ENCODE data around the gene WFDC2. TPM values are rescaled to one million over a fixed set of nuclear protein-coding genes. Genes with fewer than 3 reads are reported as not detected.
A peak's percentile ranks its signal among the peaks of the same experiment; 100 is the strongest.

The WFDC2 gene, protein sequence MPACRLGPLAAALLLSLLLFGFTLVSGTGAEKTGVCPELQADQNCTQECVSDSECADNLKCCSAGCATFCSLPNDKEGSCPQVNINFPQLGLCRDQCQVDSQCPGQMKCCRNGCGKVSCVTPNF
- 100 to 1,000 TPM; 171 to 224 (median 204) TPM for polyA plus RNA-seq (ENCODE audit: insufficient read length in 4 of 4)

DNA sequence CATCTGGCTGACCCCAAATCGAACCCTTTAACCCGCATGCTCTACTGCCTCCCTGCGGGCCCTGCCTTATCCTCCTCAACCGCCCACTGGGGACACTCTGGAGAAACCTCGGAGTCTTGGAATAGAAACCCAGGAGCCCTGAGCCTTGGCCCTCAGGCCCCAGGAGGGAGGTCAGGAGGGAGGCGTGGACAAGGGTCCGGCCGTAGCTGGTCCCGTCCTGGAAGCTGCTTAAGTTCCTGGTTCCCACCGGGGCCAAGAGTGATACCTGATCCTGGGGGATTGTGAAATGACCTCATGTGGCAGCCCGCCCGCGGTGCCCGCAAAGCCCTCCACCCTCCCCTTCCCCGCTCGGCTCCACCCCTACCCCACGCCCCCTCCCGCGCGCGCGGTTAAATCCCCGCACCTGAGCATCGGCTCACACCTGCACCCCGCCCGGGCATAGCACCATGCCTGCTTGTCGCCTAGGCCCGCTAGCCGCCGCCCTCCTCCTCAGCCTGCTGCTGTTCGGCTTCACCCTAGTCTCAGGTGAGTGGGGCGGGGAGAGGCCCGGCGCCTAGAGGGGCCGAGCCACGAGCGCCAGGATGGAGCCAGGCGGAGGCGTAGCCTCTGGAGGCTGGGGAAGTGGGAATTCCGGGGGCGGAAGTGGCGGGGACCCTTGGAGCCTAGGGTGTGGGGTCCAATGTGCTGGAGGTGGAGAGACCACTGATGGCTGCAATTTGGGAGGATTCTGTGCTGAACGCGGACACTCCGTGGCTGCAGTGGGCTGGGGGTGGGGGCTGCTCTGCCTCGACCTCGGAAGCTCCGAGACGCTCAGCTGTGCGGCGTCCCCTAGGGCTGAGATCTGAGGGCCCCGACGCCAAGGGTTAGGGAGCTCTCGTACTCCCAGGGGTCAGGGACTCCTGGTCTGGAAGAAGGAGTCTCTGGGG is at the start of gene WFDC2:
Gene WFDC2 (plus strand): TSS at position 418 of the 926 bp plus-strand sequence. CDS start 29 bp downstream, at position 447.
- peak in 3 of 4 donors; percentile 31 to 47 (median 41) for DNase-seq (ENCODE audit: low read depth in 4 of 4, low spot score in 3 of 4)

DNA sequence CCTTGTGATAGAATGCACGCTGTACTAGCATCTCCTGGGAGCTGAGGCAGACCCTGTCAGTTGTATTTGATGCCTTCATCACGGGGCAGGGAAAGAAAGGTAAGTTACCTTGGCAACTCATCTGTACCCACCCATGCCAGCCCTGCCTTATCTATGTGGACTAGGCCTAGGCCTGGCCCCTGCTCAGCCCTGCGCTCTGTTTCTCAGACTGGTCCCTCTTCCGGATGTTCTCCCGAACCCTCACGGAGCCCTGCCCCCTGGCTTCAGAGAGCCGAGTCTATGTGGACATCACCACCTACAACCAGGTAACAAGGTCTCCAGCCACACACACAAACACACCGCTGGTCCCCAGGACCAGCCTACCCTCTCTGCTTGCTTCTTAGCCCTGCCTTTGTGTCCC is 49.4 kb upstream of the WFDC2 start:
- DNase-seq (ENCODE audit: low read depth in 4 of 4, low spot score in 3 of 4): no peak

GRCh38 chr20:45423700-45424099 is 45.9 kb upstream of the WFDC2 start:
- no peak for DNase-seq (ENCODE audit: low read depth in 4 of 4, low spot score in 3 of 4)

DNA sequence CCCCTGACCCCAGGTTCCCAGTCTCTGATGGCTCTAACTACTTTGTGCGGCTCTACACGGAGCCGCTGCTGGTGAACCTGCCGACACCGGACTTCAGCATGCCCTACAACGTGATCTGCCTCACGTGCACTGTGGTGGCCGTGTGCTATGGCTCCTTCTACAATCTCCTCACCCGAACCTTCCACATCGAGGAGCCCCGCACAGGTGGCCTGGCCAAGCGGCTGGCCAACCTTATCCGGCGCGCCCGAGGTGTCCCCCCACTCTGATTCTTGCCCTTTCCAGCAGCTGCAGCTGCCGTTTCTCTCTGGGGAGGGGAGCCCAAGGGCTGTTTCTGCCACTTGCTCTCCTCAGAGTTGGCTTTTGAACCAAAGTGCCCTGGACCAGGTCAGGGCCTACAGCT is 44.0 kb upstream of the WFDC2 start:
- DNase-seq (ENCODE audit: low read depth in 4 of 4, low spot score in 3 of 4): no peak

- DNase-seq (ENCODE audit: low read depth in 4 of 4, low spot score in 3 of 4): no peak
Measured at GRCh38 chr20:45426320-45427016, 43.1 kb upstream of the WFDC2 start.

DNA sequence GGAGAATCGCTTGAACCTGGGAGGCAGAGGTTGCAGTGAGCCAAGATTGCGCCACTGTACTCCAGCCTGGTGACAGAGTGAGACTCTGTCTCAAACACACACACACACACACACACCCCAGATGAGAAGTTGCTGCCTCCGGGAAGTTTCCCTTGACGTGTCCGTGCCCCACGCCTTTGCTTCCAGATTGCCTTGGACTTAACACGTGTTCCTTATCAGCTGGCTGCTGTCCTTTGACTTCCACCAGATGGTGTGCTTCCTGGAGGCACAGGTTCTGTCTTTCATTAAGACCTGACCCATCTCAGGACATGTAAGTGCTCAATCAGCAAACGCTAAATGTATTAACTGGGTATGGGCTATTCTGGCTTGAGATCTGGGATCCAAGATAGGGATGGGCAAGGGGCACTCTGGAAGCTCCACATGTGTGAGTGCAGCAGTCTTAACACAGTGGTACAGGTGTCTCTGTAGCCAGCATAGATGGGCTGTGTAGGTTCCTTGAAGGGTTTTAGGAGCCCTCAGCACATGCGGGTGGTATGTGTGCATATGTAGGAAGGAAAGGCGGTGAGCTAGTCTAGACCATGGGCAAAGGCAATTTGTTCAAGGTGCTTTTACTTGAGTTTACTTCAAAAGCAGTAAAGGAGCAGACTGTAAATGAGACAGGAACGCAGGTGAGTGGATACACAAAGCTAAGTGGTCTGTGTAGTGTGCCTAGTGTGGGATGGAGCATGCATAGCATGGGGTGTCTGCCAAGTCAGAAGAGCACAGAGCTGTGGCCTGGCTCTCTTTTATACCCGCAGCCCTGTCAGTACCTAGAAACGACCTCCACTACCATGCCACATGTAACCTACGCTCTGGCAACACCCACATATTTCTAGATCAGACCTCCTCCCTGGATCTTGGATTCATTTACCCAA is 42.1 kb upstream of the WFDC2 start:
- DNase-seq (ENCODE audit: low read depth in 4 of 4, low spot score in 3 of 4): no peak

GRCh38 chr20:45429618-45430017 is 39.9 kb upstream of the WFDC2 start:
- no peak for DNase-seq (ENCODE audit: low read depth in 4 of 4, low spot score in 3 of 4)

DNA sequence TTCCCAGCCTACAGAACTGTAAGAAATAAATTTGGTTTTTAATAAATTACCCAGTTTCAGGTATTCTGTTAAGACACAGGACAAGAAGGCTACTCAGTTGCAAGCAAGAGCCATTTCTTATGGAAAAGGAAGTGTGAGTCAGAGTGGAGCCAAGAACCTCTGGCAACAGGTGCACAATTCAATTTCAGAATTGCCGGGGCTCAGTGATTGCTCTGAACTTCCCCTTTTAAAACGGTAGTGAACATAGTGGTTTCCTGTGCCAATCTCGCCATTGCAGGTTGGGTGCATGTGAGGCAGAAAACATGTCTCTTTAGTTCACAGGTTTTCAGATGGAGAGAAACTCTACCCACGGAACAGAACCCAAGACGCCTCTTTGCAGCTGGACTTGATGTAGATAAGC is 37.3 kb upstream of the WFDC2 start:
- no peak for DNase-seq (ENCODE audit: low read depth in 4 of 4, low spot score in 3 of 4)

- no peak for DNase-seq (ENCODE audit: low read depth in 4 of 4, low spot score in 3 of 4)
Measured at GRCh38 chr20:45433316-45433715, 36.2 kb upstream of the WFDC2 start.

GRCh38 chr20:45433976-45434375 is 35.6 kb upstream of the WFDC2 start:
- no peak for DNase-seq (ENCODE audit: low read depth in 4 of 4, low spot score in 3 of 4)

- peak; percentile 60 to 79 (median 68) for DNase-seq (ENCODE audit: low read depth in 4 of 4, low spot score in 3 of 4)
Measured at GRCh38 chr20:45436732-45437485, 32.6 kb upstream of the WFDC2 start.

GRCh38 chr20:45440424-45440823 is 29.1 kb upstream of the WFDC2 start:
- no peak for DNase-seq (ENCODE audit: low read depth in 4 of 4, low spot score in 3 of 4)

GRCh38 chr20:45440891-45441685 is 28.5 kb upstream of the WFDC2 start:
- DNase-seq (ENCODE audit: low read depth in 4 of 4, low spot score in 3 of 4): peak in 1 of 4 donors; percentile 19

DNA sequence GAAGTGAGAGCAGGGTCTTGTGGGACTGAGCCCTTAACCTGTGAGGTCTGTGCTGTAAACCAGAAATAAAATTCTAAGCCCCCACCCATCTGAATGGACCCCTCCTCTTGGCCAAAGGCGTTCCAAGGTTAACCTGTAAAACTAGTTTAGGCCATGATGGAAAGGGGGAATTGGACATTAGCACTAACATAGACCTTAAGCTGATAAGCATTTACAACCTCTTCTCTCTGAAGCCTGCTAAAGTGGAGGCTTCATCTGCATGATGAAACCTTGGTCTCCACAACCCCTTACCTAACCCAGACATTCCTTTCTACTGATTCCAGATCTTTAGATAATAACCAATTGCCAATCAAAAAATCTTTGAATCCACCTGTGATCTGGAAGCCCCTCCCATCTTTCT is 27.8 kb upstream of the WFDC2 start:
- no peak for DNase-seq (ENCODE audit: low read depth in 4 of 4, low spot score in 3 of 4)

DNA sequence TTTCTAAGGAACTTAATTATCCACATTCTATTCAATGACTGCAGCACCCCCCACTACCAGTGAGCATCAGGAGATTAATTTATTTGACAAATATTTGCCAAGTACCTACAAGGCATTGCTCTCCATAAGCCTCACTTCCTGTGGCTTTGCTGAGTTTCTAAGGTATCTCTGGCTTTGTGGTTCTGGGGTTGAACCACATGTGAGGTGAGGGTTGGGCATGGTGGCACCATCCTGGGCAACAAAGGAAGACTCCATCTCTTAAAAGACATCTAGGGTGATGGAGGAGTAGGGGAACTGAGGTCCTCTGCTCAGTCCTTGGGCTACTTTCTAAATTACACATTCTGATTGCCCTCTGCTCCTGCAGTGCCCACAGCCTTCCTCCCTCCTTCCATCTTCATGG is 25.5 kb upstream of the WFDC2 start:
- no peak for DNase-seq (ENCODE audit: low read depth in 4 of 4, low spot score in 3 of 4)

DNA sequence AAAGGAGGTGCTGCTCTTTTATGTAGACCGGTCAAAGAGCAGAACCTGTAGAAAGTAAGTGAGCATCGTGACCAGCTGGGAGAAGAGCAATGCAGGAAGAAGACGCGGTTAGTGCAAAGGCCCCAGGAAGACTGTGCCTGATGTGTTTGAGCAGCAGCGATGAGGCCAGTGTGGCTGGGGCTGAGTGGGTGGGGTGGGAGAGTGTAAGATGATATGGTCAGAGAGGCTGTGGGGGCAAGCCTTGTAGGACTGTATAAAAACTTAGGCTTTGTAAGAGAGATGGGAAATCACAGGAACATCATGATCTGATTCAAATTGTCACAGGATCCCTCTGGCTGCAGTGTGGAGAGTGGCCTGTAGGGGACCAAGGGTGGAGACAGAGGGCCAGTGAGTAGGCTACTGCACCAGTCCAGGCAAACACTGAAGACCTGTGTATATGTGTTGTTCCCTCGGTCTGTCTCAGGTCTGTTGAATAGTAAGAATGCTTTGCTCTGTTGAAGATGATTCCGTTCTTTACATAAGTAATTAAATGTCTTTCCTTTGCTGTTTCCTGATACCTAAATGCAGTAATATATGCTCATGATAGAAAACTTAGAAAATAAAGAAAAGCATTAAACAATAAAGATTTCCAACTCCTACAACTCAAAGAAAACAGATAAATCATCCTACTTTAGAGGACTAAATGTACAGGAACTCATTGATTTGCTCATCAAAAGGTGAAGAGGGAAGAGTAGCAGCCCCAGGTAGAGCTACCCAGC is 23.6 kb upstream of the WFDC2 start:
- DNase-seq (ENCODE audit: low read depth in 4 of 4, low spot score in 3 of 4): no peak

- DNase-seq (ENCODE audit: low read depth in 4 of 4, low spot score in 3 of 4): no peak
Measured at GRCh38 chr20:45448270-45448669, 21.3 kb upstream of the WFDC2 start.

DNA sequence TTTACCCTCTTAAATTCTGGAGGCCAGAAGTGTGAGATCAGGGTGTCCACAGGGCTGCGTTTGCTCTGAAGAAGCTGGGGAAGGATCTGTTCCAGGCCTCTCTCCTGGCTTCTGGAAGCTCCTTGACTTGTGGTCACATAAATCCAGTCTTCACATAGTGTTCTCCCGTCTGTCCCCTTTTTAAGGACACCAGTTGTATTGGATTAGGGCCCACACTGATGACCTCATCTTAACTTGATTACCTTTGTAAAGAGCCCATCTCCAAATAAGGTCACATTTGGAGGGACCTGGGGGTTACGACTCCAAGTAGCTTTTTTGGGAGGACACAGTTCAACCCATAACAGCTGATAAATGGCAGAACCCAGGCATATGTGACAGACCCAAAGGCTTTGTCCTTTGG is 20.0 kb upstream of the WFDC2 start:
- DNase-seq (ENCODE audit: low read depth in 4 of 4, low spot score in 3 of 4): no peak

All from right renal pelvis (tissue), 4 donors.